ENCODE results near the gene EXOC2.

The EXOC2 gene

GRCh38 chr6:467111-467510, 225.8 kb downstream of the EXOC2 start:
- no peak for DNase-seq (ENCODE audit: low read depth in 2 of 2)

GRCh38 chr6:466564-466963, 226.4 kb downstream of the EXOC2 start:
- DNase-seq (ENCODE audit: low read depth in 2 of 2) = no peak

- no peak for DNase-seq (ENCODE audit: low read depth in 2 of 2)
Observed at GRCh38 chr6:465531-466348, 227.2 kb downstream of the EXOC2 start.

- DNase-seq (ENCODE audit: low read depth in 2 of 2) = no peak
Observed at GRCh38 chr6:456887-457286, 236.1 kb downstream of the EXOC2 start.

- DNase-seq (ENCODE audit: low read depth in 2 of 2) = no peak
Observed at GRCh38 chr6:456358-456867, 236.5 kb downstream of the EXOC2 start.

GRCh38 chr6:455835-456234, 237.1 kb downstream of the EXOC2 start:
- no peak for DNase-seq (ENCODE audit: low read depth in 2 of 2)

- DNase-seq (ENCODE audit: low read depth in 2 of 2) = peak; percentile 30 to 47
Observed at GRCh38 chr6:455006-455585, 237.8 kb downstream of the EXOC2 start.

- DNase-seq (ENCODE audit: low read depth in 2 of 2) = no peak
Observed at GRCh38 chr6:454148-454991, 238.6 kb downstream of the EXOC2 start.

- no peak for DNase-seq (ENCODE audit: low read depth in 2 of 2)
Observed at GRCh38 chr6:453152-453551, 239.8 kb downstream of the EXOC2 start.

- no peak for DNase-seq (ENCODE audit: low read depth in 2 of 2)
Observed at GRCh38 chr6:452301-453067, 240.5 kb downstream of the EXOC2 start.

GRCh38 chr6:451847-452246, 241.1 kb downstream of the EXOC2 start:
- DNase-seq (ENCODE audit: low read depth in 2 of 2) = no peak

- DNase-seq (ENCODE audit: low read depth in 2 of 2) = no peak
Observed at GRCh38 chr6:451336-451735, 241.6 kb downstream of the EXOC2 start.

- DNase-seq (ENCODE audit: low read depth in 2 of 2) = no peak
Observed at GRCh38 chr6:449486-450419, 243.2 kb downstream of the EXOC2 start.

- no peak for DNase-seq (ENCODE audit: low read depth in 2 of 2)
Observed at GRCh38 chr6:449057-449430, 243.9 kb downstream of the EXOC2 start.

- no peak for DNase-seq (ENCODE audit: low read depth in 2 of 2)
Observed at GRCh38 chr6:448296-449056, 244.5 kb downstream of the EXOC2 start.

GRCh38 chr6:447381-448165, 245.4 kb downstream of the EXOC2 start:
- DNase-seq (ENCODE audit: low read depth in 2 of 2) = peak in 1 of 2 donors; percentile 20

- DNase-seq (ENCODE audit: low read depth in 2 of 2) = peak; percentile 88 to 93
Observed at GRCh38 chr6:446418-447366, 246.2 kb downstream of the EXOC2 start.

Measured in activated CD8-positive, alpha-beta memory T cell treated with anti-CD3 and anti-CD28 coated beads for 4 hours (primary cell).